ENCODE measurements around the gene COQ2. TPM values are rescaled to one million over a fixed set of nuclear protein-coding genes. Genes with fewer than 3 reads are reported as not detected.
"Not testable (repeated sequence)": the region's sequence is repeated elsewhere in the genome, so short reads cannot be mapped to it uniquely, and the experiment has no call there.

The COQ2 gene
- total and polyA plus RNA-seq, 5 experiments from 2014 or later, result 5.0 to 8.1 (median 5.3) TPM

DNA sequence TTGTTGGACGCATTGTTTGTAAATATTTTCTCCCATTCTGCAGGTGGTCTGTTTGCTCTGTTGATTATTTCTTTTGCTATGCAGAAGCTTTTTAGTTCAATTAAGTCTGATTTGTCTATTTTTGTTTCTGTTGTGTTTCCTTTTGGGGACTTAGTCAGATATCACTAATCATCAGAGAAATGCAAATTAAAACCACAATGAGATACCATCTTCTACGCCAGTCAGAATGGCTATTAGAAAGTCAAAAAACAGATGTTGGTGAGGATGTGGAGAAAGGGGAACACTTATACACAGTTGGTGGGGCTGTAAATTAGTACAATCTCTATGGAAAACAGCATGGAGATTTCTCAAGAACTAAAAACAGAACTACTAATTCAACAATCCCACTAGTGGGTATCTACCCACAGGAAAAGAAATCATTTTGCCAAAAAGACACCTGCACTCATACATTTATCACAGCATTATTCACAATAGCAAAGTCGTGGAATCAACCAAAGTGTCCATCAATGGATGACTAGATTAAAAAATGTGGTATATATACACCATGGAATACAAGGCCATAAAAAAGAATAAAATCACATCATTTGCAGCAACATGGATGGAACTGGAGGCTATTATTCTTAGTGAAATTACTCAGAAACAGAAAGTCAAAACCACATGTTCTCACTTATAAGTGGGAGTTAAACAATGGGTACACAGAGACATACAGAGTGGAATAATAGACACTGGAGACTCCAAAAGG lies 8.1 kb downstream of the COQ2 start:
- H3K9me3 Mint-ChIP-seq, result no peaks in the 10 kb centered on the region
- no peaks in the 10 kb centered on the region for H3K27me3 Mint-ChIP-seq
- H3K4me1 Mint-ChIP-seq, result peaks cover 8 to 36% (median 13%) of the 10 kb centered on the region in 4 donors
- peak overlapping the region in 2 of 10 donors; percentile 24 to 67 for H3K27ac Mint-ChIP-seq
- peak overlapping the region in 1 of 10 donors; percentile 57 for H3K4me3 Mint-ChIP-seq
- ATAC-seq (no peak), DNase-seq (no peak)
- POLR2A ChIA-PET, result no interaction called here
- H3K36me3 Mint-ChIP-seq, result peaks cover 0 to 44% (median 19%) of the 10 kb centered on the region in 3 donors

DNA sequence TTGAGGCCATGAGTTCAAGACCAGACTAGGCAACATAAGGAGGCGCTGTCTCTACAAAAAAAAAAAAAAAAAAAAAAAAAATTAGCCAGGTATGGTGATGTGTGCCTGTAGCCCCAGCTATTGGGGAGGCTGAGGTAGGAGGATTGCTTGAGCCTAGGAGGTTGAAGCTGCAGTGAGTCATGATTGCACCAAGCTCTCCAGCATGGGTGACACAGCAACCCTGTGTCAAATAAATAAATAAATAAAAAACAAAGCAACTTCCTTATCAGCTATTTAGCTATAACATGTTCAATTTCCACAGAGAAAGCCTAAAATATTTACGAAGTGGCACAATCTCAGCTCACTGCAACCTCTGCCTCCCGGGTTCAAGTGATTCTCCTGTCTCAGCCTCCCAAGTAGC lies 10.7 kb downstream of the COQ2 start:
- peaks cover 0 to 55% (median 24%) of the 10 kb centered on the region in 3 donors for H3K36me3 Mint-ChIP-seq
- ATAC-seq, DNase-seq, H3K4me3 Mint-ChIP-seq, H3K9me3 Mint-ChIP-seq, H3K27me3 Mint-ChIP-seq, H3K27ac Mint-ChIP-seq: not testable (repeated sequence)
- POLR2A ChIA-PET, result interaction anchor here (0.6 to 1.3 kb wide), 2 partner anchors 10 to 200 kb away, joined by 3 to 5 read pairs; partner anchors contain the start of gene COQ2
- peaks cover 0 to 24% (median 9%) of the 10 kb centered on the region in 4 donors for H3K4me1 Mint-ChIP-seq

DNA sequence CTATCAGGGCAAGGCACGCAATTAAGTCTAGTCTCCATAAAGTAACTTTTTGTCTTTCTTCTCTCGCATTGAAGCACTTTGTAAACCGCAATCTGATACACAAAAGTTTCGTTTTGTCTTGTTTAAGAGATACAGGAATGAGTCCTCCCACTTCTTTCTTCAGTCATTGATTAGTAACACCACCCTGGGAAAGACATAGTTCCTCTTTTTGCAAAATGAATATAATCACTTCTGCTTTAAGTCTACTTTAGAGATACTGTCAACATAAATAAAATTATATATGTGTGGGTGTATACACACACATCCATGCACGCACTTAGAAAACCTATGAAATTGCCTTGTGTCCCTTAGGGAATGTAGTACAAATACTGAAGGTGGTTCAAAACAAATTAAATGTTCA lies 11.7 kb downstream of the COQ2 start:
- POLR2A ChIA-PET, result interaction anchor here (1.3 to 1.5 kb wide), 2 partner anchors 11 kb away, joined by 5 to 10 read pairs; partner anchors contain the start of gene COQ2
- DNase-seq (no peak), ATAC-seq (no peak)
- Mint-ChIP-seq H3K27me3 (no peaks in the 10 kb centered on the region), H3K36me3 (peaks cover 0 to 56% (median 19%) of the 10 kb centered on the region in 3 donors), H3K9me3 (no peaks in the 10 kb centered on the region), H3K27ac (peak overlapping the region in 2 of 10 donors; percentile 3 to 45), H3K4me3 (no peak overlapping the region), H3K4me1 (peaks cover 0 to 24% (median 9%) of the 10 kb centered on the region in 4 donors)

DNA sequence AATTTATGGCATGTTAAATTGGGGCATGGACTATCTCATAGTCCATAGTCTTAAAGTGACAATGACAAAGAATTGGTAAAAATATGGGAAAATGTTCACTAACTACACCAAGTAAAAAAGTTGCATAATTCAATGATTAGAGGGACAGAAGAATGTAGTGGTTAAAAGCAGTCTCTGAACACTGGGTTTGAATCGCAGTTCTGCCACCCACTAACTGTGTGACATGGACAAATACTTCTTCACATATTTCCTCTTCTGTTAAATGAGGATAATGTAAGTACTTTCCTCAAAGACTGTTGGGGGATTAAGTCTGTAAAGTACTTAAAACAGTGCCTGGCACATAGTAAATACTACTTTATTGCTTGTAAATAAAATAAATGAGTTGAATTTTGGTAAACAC lies 15.3 kb downstream of the COQ2 start:
- peaks cover 0 to 52% (median 17%) of the 10 kb centered on the region in 3 donors for H3K36me3 Mint-ChIP-seq
- H3K9me3 Mint-ChIP-seq, result no peaks in the 10 kb centered on the region
- POLR2A ChIA-PET, result no interaction called here
- peak overlapping the region in 1 of 10 donors; percentile 15 for H3K27ac Mint-ChIP-seq
- no peak overlapping the region for H3K4me3 Mint-ChIP-seq
- peaks cover 0 to 16% (median under 1%) of the 10 kb centered on the region in 4 donors for H3K4me1 Mint-ChIP-seq
- ATAC-seq, result no peak
- no peaks in the 10 kb centered on the region for H3K27me3 Mint-ChIP-seq
- DNase-seq, result no peak

DNA sequence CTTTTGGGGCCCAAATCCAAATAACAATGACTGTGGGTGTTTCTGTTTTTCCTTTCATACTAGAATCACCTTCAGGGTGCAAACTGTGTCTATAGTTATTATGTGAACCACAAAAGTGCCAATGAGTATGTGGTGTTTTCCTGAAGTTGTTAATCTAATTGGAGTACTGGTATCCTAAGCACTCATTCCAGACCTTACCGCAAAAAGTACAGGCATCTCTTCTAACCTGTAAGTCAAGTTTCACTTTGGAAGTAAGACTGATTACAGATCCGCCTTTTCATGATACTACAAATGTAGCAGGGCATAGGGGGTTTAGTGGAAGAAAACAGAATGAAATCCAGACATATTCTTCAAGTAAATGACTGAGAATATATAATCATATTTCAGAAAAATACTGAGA lies 16.1 kb downstream of the COQ2 start:
- H3K4me3 Mint-ChIP-seq, result no peak overlapping the region
- peaks cover 0 to 14% (median under 1%) of the 10 kb centered on the region in 4 donors for H3K4me1 Mint-ChIP-seq
- H3K27ac Mint-ChIP-seq, result no peak overlapping the region
- H3K27me3 Mint-ChIP-seq, result no peaks in the 10 kb centered on the region
- no peaks in the 10 kb centered on the region for H3K9me3 Mint-ChIP-seq
- DNase-seq (no peak), ATAC-seq (no peak)
- peaks cover 0 to 49% (median 14%) of the 10 kb centered on the region in 3 donors for H3K36me3 Mint-ChIP-seq
- POLR2A ChIA-PET, result no interaction called here

DNA sequence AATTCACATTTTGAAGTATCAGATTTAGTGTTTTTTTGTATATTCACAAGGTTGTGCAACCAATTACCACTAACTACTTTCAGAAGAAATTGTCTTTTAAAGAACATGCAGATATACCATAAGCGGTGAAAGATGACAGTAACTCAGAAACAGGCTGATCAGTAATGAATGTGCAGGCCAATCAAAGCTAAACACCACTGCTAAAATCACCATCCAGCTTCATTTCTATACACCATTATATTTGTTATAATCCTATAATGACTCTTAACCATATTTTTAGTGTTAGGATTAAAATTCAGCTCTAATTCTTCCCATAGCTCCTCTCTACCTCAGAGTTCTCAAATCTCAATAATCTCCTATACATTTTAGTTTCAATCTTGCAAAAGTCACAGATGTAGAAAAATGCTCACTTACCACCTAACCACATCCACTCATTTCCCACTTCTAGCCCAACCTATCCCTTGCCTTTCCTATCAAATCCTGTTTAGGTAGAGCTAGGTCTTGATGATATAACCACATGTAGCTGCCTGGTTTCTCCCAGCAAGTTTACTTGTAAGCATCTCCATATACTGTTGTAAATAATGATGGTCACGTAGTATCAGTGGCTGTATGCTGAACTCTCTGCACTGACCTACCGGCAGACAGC lies 16.6 kb downstream of the COQ2 start:
- H3K27ac Mint-ChIP-seq, result no peak overlapping the region
- peaks cover 0 to 47% (median 12%) of the 10 kb centered on the region in 3 donors for H3K36me3 Mint-ChIP-seq
- H3K4me1 Mint-ChIP-seq, result peaks cover 0 to 8% (median under 1%) of the 10 kb centered on the region in 4 donors
- H3K9me3 Mint-ChIP-seq, result no peaks in the 10 kb centered on the region
- H3K4me3 Mint-ChIP-seq, result no peak overlapping the region
- H3K27me3 Mint-ChIP-seq, result no peaks in the 10 kb centered on the region
- no peak for DNase-seq
- no peak for ATAC-seq
- POLR2A ChIA-PET, result interaction anchor here (0.7 kb wide), 1 partner anchor 385 kb away, joined by 3 read pairs; no protein-coding TSS in a partner anchor

DNA sequence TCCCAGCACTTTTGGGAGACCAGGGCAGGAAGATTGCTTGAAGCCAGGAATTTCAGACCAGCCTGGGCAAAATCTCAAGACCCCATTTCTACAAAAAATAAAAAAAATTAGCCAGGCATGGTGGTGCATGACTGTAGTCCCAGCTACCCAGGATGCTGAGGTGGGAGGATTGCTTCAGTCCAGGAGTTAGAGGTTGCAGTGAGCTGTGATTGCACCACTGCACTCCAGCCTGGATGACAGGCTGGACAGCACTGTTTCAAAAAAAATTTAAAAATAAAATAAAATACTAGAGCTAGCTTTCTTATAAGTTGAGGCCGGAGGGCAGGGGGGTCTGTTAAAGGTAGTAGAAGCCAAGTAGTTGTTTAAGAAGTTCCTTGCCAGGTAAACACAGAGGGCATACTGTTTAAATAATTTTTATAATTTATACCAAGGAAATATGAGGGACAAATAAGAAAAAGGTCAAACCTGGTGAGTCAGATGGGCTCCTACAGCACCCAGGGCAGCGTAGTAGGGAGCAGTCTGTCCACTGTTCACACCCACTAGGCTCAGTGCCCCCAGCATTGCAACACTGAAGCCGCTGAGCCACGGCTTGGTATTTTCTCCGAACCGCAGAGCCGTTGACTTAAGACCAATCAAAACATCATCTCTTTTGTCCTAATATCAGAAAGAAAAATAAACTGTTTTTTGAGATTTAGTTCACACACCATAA lies 17.3 kb downstream of the COQ2 start:
- Mint-ChIP-seq H3K27me3 (no peaks in the 10 kb centered on the region), H3K4me1 (peaks cover 0 to 3% (median under 1%) of the 10 kb centered on the region in 4 donors), H3K4me3 (no peak overlapping the region), H3K36me3 (peaks cover 0 to 44% (median 12%) of the 10 kb centered on the region in 3 donors), H3K9me3 (no peaks in the 10 kb centered on the region), H3K27ac (peak overlapping the region in 1 of 10 donors; percentile 78)
- ATAC-seq, result no peak
- POLR2A ChIA-PET, result interaction anchor here (0.5 to 0.7 kb wide), 3 partner anchors 369 to 453 kb away, joined by 3 read pairs; no protein-coding TSS in a partner anchor
- no peak for DNase-seq

DNA sequence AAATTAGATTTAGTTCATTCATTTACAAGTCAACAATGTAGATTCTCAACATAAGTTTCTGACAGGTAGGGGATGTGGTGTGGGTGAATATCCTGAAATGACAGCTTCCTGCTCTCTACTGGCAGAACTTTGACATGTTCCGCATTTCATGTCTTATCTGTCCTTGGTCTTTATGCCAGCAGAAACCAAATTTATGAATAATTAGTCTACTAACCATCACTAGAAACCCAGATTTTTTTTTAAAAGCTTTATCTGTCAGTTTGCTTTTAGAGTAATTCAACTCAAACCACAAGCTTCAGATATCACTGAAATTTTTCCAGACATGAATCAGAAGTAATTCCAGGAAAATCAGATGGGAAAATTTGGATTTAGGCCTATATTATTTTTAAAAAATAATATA lies 17.9 kb downstream of the COQ2 start:
- no peak overlapping the region for H3K27ac Mint-ChIP-seq
- H3K4me1 Mint-ChIP-seq, result peaks cover 0 to 3% (median under 1%) of the 10 kb centered on the region in 4 donors
- peaks cover 0 to 44% (median 10%) of the 10 kb centered on the region in 3 donors for H3K36me3 Mint-ChIP-seq
- DNase-seq (peak in 1 of 10 donors; percentile 15), ATAC-seq (peak in 1 of 2 donors; percentile 63)
- no peak overlapping the region for H3K4me3 Mint-ChIP-seq
- POLR2A ChIA-PET, result interaction anchor here (0.5 kb wide), 1 partner anchor 368 kb away, joined by 3 read pairs; no protein-coding TSS in a partner anchor
- no peaks in the 10 kb centered on the region for H3K27me3 Mint-ChIP-seq
- no peaks in the 10 kb centered on the region for H3K9me3 Mint-ChIP-seq

DNA sequence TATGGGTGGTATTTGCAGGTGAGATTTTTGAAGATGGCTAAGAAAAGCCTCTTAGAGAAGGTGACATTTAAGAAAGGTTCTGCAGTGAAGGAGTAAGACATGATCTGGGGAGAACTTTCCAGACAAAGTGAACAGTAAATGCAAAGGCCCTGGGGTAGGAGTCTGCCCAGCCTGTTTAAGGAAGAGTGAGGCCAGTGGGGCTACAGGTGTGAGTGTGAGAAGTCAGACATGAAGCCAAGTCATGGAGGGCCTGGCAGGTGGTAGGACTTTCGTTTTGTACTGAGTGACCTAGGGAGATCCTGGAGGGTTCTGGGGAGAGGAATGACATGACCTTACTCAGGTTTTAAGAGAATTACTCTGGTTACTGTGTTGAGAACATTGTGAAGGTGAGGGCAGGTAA lies 21.5 kb downstream of the COQ2 start:
- no peak for ATAC-seq
- Mint-ChIP-seq H3K27me3 (no peaks in the 10 kb centered on the region), H3K4me1 (peaks cover under 1 to 24% (median 8%) of the 10 kb centered on the region in 4 donors), H3K4me3 (no peak overlapping the region), H3K27ac (peak overlapping the region in 2 of 10 donors; percentile 13 to 45), H3K9me3 (no peaks in the 10 kb centered on the region), H3K36me3 (peaks cover 3 to 27% (median 3%) of the 10 kb centered on the region in 3 donors)
- DNase-seq, result no peak
- POLR2A ChIA-PET, result no interaction called here

DNA sequence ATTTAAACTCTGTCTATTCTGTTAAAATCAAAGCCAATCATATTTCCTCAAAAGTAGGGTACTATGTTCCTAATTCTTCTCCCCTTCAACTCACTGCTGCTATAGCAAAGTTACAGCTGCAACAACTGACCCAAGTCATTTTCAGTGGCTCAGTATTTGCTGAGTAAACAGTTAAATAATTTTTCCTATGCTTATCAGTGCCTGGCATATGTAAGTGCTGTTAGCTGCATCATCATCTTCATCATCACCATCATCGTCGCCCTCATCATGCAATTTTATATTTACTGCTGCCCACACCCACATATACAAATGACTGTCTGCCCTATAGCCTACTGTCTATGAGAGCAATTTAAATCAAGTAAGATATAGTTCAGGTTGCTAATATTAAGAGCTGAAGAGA lies 21.9 kb downstream of the COQ2 start:
- H3K4me1 Mint-ChIP-seq, result peaks cover 2 to 28% (median 10%) of the 10 kb centered on the region in 4 donors

DNA sequence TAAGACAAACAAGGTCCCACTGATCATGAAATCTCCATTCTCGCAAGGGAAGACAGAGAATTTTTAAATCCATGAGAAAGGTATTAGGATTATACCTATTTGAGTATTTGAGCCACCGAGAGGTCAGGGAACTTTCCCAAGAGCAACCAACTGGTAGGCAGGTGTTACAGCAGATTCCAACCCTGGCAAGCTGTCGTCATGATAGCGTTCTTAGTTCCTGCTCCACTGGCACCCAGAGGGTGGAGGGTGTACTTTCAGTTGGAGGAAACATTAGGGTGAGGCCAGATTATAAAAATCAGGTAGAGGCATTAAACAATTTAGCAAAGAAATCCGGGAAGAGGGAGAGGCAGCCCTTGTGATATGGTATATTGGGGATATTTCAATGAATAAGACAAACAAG lies 23.3 kb downstream of the COQ2 start:
- DNase-seq (no peak), ATAC-seq (no peak)
- Mint-ChIP-seq H3K9me3 (no peaks in the 10 kb centered on the region), H3K27ac (peak overlapping the region in 1 of 10 donors; percentile 4), H3K4me1 (peaks cover 2 to 33% (median 9%) of the 10 kb centered on the region in 4 donors), H3K27me3 (no peaks in the 10 kb centered on the region), H3K36me3 (peaks cover 3 to 23% (median 8%) of the 10 kb centered on the region in 3 donors), H3K4me3 (no peak overlapping the region)
- POLR2A ChIA-PET, result interaction anchor here (0.6 to 1.6 kb wide), 4 partner anchors 43 to 213 kb away, joined by 3 to 5 read pairs (median 4); no protein-coding TSS in a partner anchor

More for the DNA sequence above, 21.9 kb downstream of the COQ2 start:
- Mint-ChIP-seq H3K27me3 (no peaks in the 10 kb centered on the region), H3K9me3 (no peaks in the 10 kb centered on the region), H3K27ac (peak overlapping the region in 2 of 10 donors; percentile 13 to 45), H3K4me3 (no peak overlapping the region), H3K36me3 (peaks cover 3 to 27% (median 8%) of the 10 kb centered on the region in 3 donors)
- POLR2A ChIA-PET, result interaction anchor here (1.0 kb wide), 1 partner anchor 178 kb away, joined by 4 read pairs; no protein-coding TSS in a partner anchor
- ATAC-seq (no peak), DNase-seq (no peak)

DNA sequence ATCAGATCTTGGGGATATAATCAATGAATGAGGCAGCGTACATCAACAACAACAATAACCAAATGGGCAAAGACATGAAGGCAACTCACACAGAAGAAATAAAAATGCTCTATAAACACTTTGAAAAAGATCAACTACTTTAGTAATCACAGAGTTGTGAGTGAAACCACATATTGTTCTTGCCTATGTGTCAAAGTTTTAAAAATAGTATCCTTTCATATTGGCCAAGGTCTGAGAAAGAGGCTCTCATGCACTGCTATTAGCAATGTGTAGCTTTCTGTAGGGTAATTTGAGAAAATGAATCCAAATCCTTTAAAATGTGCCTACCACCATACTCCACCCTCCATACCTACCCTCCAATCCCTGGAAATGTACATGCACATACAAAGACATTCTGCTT lies 25.0 kb downstream of the COQ2 start:
- DNase-seq (no peak), ATAC-seq (no peak)
- POLR2A ChIA-PET, result interaction anchor here (0.7 to 1.6 kb wide), 5 partner anchors 147 to 186 kb away, joined by 3 to 7 read pairs (median 4); no protein-coding TSS in a partner anchor
- peaks cover 2 to 42% (median 9%) of the 10 kb centered on the region in 4 donors for H3K4me1 Mint-ChIP-seq
- H3K27ac Mint-ChIP-seq, result peak overlapping the region in 2 of 10 donors; percentile 8 to 51
- no peaks in the 10 kb centered on the region for H3K27me3 Mint-ChIP-seq
- no peaks in the 10 kb centered on the region for H3K9me3 Mint-ChIP-seq
- no peak overlapping the region for H3K4me3 Mint-ChIP-seq
- H3K36me3 Mint-ChIP-seq, result peaks cover 0 to 16% (median 8%) of the 10 kb centered on the region in 3 donors

Data from naive thymus-derived CD8-positive, alpha-beta T cell (primary cell).